Sciatic nerve (tissue), 2 donors: Measurements from ENCODE around the gene SNAPC1. TPM values are rescaled to one million over a fixed set of nuclear protein-coding genes. Genes with fewer than 3 reads are reported as not detected.

Source experiments
- ATAC-seq: fragments of 200-7000 bp; cut with Tn5 transposase; one replicate; pipeline ENCODE4 v1.9.1; 2020; ENCODE audit warnings: mild to moderate bottlenecking, moderate library complexity
- DNase-seq: peaks from one replicate; pipeline ENCODE4 v3.0.0-alpha.2; 2020; ENCODE audit warnings: low spot score
- intact Hi-C: fragments of 100-400 bp; cut with DNase I; formaldehyde crosslinking; loops from one replicate; pipeline ENCODE4 v1.14.2; 2022
- total RNA-seq: library from RNA; stranded (reverse); fragmentation: NEBNext Ultra II Directional; extraction: Animal tissue kit (Norgen Biotek cat#: 25700); gene quantifications from one replicate; pipeline ENCODE4 v1.2.1, GENCODE V29; 2021
- donor health status: DM: no; HTN: no; CAD: no.
- donor health status: DM: no; HTN: no; CAD: no.

SNAPC1 gene
- total RNA-seq, 1 donor from 2014 or later, result 5.9 TPM

- ATAC-seq (no peak), DNase-seq (no peak)
- intact Hi-C loops, result no loop called here
These were observed 35.1 kb downstream of the SNAPC1 start for GRCh38 chr14:61797309-61797708.

DNA sequence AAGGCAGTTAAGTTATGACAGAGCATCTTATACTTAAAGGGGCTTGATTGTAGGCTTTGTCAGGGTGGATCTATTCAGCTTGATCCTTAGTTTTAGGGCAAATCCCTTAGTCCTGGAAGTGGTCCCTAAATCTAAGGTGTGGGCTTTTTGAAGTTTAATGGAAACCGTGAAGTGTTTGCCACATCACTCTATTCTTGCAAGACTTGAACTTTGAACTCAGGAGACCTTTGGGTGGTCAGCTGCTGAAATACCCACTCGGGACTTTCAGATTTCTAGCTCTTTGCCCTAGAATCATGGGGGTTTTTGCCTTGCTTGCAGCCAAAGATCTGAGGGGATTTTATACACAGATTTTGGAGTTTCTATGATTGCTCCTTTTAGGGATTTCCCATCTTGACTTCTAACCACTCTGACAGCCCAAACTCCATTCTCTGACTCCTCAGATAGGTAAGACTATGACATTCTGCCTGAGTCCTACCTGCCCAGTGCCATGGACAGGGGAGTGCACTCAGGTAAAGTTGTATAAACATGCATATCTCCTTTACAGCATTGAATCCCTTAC, 39.9 kb downstream of the SNAPC1 start:
- ATAC-seq (no peak), DNase-seq (no peak)
- intact Hi-C loops, result no loop called here

DNA sequence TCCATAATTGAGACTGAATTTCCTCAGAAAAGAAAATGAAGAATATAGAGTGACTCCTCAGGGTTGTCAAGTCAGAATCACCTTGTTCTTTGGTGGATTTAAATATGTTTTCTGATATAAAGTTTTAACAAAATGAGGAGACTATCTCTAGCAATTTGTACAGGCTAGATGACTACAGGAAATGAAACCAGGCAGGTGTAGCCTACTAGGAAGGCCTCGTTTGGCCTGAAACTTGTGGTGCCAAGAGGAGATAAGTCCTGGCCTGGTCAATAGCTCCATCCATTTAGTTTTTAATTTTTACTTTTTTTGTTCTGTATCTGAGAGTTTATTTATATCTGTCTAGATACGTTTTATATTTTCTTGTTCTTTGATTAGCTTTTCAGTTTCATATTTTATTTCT, 41.5 kb downstream of the SNAPC1 start:
- no peak for ATAC-seq
- no peak for DNase-seq
- intact Hi-C loops, result no loop called here

DNA sequence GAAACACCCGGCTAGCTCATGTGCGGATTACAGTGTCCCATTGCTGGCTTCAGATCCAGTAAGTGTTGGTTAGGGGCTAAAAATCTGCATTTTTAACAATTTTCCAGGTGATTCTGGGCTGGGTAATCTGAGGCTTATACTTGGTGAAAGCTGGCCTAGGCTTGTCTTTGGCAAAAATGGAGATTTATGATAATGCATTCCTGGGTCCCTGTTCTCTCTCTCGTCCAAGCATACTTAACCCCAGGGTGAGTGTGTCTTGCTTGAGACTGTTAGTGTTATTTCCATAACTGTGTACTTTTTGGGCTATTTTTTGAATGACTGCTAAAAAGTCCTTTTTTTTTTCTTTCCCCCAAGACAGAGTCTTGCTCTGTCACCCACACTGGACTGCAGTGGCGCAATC, 43.2 kb downstream of the SNAPC1 start:
- intact Hi-C loops, result no loop called here
- DNase-seq (no peak), ATAC-seq (no peak)

GRCh38 chr14:61811882-61812346, 49.7 kb downstream of the SNAPC1 start:
- DNase-seq, result no peak
- no peak for ATAC-seq
- intact Hi-C loops, result no loop called here

- intact Hi-C loops, result no loop called here
- ATAC-seq (no peak), DNase-seq (no peak)
These were observed 50.3 kb downstream of the SNAPC1 start, which contains the start of gene SYT16 for GRCh38 chr14:61812347-61813095. Gene SYT16 (plus strand): TSS chr14:61812703.

- ATAC-seq (no peak), DNase-seq (no peak)
- intact Hi-C loops, result no loop called here
These were observed 50.9 kb downstream of the SNAPC1 start for GRCh38 chr14:61813096-61813606.

DNA sequence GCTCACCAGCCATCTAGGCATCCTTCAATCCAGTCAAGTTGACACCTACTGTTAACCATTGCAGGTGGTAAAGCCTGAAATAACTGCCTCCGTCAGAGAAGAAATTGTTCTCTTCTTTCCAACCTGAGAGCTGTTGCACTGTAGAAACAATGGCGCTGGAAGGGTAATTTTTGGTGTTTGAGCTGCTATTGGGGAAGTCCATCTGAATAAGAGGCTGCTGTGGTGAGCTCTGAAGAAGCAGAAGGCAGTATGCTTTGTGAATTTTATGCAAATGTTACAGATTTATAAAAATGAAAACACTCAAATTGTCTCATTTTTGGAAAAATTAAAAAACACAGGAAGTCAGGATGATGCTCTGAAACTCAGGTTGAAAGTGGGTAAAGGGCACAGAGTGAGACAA, 60.2 kb downstream of the SNAPC1 start:
- intact Hi-C loops, result no loop called here
- ATAC-seq, result no peak
- no peak for DNase-seq

DNA sequence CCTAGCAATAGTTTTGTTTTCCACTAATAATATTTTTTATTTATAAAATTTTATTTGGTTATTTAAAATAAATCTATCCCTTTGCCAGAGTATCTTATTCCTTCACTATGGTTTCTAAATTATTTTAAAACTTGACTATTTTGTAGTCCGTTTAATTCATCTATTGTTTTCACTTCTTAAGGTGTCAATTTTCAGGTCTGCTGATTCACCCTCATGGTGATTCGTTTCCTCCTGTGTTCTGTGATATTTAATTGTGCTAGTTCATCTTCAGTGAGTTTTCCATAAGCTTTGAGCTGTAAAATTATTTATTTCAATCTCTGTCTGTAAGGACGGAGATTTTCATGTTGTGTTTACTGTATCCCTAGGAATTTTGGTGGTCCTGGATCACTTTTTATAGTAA, 70.6 kb downstream of the SNAPC1 start:
- DNase-seq (no peak), ATAC-seq (no peak)
- intact Hi-C loops, result no loop called here

GRCh38 chr14:61836184-61836583, 74.0 kb downstream of the SNAPC1 start:
- intact Hi-C loops, result loop anchor here (5.0 kb wide), 1 partner anchor 379 kb away; no protein-coding TSS in a partner anchor

GRCh38 chr14:61836807-61837206, 74.6 kb downstream of the SNAPC1 start:
- ATAC-seq (no peak), DNase-seq (no peak)
- intact Hi-C loops, result loop anchor here (5.0 kb wide), 1 partner anchor 380 kb away; no protein-coding TSS in a partner anchor

More at GRCh38 chr14:61836184-61836583, 74.0 kb downstream of the SNAPC1 start:
- no peak for ATAC-seq
- DNase-seq, result no peak

DNA sequence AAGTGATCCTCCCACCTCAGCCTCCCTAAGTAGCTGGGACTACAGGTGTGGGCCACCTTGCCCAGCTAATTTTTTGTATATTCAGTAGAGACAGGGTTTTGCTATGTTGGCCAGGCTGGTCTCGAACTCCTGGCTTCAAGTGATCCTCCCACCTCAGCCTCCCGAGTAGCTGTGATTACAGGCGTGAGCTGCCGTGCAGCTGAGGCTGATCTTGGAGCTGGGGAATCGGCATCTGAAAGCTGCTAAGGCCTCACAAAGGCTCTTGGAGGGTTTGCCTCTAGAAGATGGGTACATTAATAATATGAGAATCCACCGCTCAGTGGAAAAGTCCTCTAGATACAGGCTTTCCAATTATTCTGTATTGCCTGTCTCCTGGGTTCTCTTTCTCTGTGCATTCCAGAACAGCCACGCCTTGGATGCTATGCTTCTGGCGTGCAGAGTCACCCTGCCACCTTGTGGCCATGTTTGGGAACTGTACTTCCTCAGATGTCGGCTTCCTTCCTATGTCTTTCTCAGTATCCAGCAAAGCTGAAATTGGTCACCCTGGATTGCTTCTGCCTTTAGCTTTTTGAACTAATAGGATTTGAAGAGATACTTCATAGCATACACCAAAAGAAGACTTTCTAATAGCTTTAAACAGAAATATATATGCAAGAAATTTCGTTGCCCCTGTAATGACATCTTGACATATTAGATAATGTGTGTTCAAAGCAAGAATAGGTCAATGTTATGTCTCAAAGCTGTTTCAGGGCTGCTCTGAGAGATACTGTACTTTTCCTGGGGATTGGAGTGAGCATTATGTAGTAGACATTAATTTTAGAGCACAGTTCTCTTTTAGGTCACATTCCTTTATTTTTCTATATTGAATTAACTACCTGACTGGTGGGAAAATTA, 75.4 kb downstream of the SNAPC1 start:
- peak; percentile 88 for DNase-seq
- intact Hi-C loops, result loop anchor here (5.0 kb wide), 1 partner anchor 380 kb away; no protein-coding TSS in a partner anchor

DNA sequence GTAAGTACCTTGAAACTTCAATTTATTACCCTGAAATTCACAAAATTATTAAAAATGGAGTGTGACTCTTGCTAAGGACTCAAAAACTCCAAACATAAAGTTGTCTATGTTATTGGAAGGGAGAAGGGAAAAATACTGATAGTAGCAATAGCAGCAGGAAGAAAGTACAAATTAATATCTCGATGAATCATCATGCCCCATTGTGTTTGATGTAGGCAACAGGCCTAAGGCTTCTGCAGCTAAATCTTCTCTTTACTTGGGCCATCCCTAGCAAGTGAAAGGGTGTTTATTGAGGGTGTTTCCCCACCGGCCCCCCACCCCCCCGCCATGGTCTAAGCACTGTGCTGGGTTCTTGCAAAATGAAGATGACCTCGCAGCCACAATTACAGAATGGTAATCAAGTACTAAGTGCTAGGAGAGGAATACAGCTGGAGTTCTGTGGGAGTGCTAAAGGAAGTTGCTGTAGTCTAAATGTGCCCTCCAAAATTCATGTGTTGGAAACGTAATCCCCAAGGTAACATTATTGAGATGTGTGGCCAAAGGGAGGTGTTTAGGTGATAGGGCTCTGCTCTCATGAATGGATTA, 76.5 kb downstream of the SNAPC1 start:
- ATAC-seq (no peak), DNase-seq (no peak)
- intact Hi-C loops, result loop anchor here (5.0 kb wide), 1 partner anchor 381 kb away; no protein-coding TSS in a partner anchor

More for the DNA sequence above, 75.4 kb downstream of the SNAPC1 start:
- peak; percentile 94 for ATAC-seq

- ATAC-seq (no peak), DNase-seq (no peak)
- intact Hi-C loops, result loop anchor here (5.0 kb wide), 1 partner anchor 382 kb away; no protein-coding TSS in a partner anchor
These were observed 77.3 kb downstream of the SNAPC1 start for GRCh38 chr14:61839507-61839906.

- no peak for ATAC-seq
These were observed 78.9 kb downstream of the SNAPC1 start for GRCh38 chr14:61841145-61841544.

More at GRCh38 chr14:61841145-61841544, 78.9 kb downstream of the SNAPC1 start:
- no peak for DNase-seq
- intact Hi-C loops, result no loop called here
